ENCODE measurements around the gene AP3M1.
"Not testable (repeated sequence)": the region's sequence is repeated elsewhere in the genome, so short reads cannot be mapped to it uniquely, and the experiment has no call there.

Gene AP3M1

GRCh38 chr10:74150204-74150989, at the start of gene AP3M1:
Gene AP3M1, minus strand, starts transcription at chr10:74150828. Its CDS starts 12,449 bp downstream, at chr10:74138379.
- no peak for DNase-seq

- DNase-seq: no peak
Observed at GRCh38 chr10:74199315-74199714, 48.7 kb upstream of the AP3M1 start.

GRCh38 chr10:74194999-74195398, 44.4 kb upstream of the AP3M1 start:
- no peak for DNase-seq

- no peak for DNase-seq
Observed at GRCh38 chr10:74194545-74194944, 43.9 kb upstream of the AP3M1 start.

GRCh38 chr10:74190494-74190893, 39.9 kb upstream of the AP3M1 start:
- no peak for DNase-seq

- DNase-seq: no peak
Observed at GRCh38 chr10:74189999-74190421, 39.4 kb upstream of the AP3M1 start.

- not testable (repeated sequence) for DNase-seq
Observed at GRCh38 chr10:74188617-74189016, 38.0 kb upstream of the AP3M1 start.

GRCh38 chr10:74187237-74187636, 36.6 kb upstream of the AP3M1 start:
- no peak for DNase-seq

GRCh38 chr10:74186678-74187077, 36.0 kb upstream of the AP3M1 start:
- DNase-seq: no peak

GRCh38 chr10:74179111-74179710, 28.6 kb upstream of the AP3M1 start:
- no peak for DNase-seq

GRCh38 chr10:74178042-74178791, 27.6 kb upstream of the AP3M1 start:
- no peak for DNase-seq

- no peak for DNase-seq
Observed at GRCh38 chr10:74177140-74177677, 26.6 kb upstream of the AP3M1 start.

GRCh38 chr10:74176380-74177139, 25.9 kb upstream of the AP3M1 start:
- peak; percentile 94 for DNase-seq

GRCh38 chr10:74175510-74176379, 25.1 kb upstream of the AP3M1 start:
- DNase-seq: no peak

GRCh38 chr10:74174521-74174920, 23.9 kb upstream of the AP3M1 start:
- no peak for DNase-seq

- DNase-seq: no peak
Observed at GRCh38 chr10:74171625-74172024, 21.0 kb upstream of the AP3M1 start.

GRCh38 chr10:74167443-74167842, 16.8 kb upstream of the AP3M1 start:
- no peak for DNase-seq

GRCh38 chr10:74165530-74165901, 14.9 kb upstream of the AP3M1 start:
- DNase-seq: no peak

- DNase-seq: no peak
Observed at GRCh38 chr10:74164716-74165529, 14.3 kb upstream of the AP3M1 start.

GRCh38 chr10:74163319-74164068, 12.9 kb upstream of the AP3M1 start:
- DNase-seq: no peak
